ENCODE measurements around the gene PSKH1. TPM values are rescaled to one million over a fixed set of nuclear protein-coding genes. Genes with fewer than 3 reads are reported as not detected.

Gene PSKH1
- total and polyA plus RNA-seq, 3 donors from 2014 or later: 47.7 to 66.8 (median 50.5) TPM

DNA sequence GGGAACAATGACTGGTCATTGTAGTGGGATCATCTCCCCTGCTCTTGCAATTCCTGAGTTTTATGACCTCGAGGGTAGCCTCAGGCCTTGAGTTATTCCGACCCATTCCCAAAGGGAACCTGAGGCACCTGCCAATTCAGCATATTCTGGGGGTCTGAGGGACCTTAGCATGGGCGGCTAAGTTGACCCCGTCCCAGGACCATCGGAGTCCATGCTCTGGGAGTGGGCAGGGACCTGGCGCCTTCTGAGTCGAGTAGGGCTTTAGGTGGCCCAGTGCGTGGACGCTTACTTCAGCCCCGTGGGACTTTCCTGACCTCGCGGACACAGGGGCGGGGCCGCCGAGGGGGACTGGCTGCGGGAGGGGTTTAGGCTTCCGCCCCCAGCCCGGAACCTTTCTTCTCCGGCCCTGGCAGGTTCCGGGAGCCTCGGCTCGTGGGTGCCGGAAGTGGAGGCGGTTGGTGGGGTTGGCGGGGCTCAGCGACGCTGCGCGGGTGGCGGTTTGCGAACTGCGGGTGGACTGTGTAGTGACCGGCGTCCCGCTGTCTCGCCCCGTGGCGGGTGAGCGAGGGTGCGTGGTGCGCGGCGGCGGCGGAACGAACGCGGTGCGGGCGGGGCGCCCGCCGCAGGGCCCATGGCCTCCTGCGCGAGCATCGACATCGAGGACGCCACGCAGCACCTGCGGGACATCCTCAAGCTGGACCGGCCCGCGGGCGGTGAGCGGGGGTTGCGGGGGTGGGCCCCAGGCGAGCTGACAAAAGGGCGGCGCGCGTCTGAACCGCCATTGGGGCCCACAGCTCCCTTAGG is 20.2 kb upstream of the PSKH1 start, which contains the start of gene EDC4:
EDC4 (plus strand) TSS at position 422 of the 804 bp plus-strand sequence; CDS start at position 632, 210 bp downstream.
- Histone ChIP-seq H3K27ac (peak within 1 kb of the TSS; percentile 76 to 87), H3K9me3 (no peaks in the 10 kb centered on the region), H3K4me1 (peaks cover 21% of the 10 kb centered on the region), H3K27me3 (no peaks in the 10 kb centered on the region), H3K4me3 (peak within 1 kb of the TSS; percentile 79 to 98), H3K36me3 (ENCODE audit: low read depth, missing control alignments) (no peaks in the 10 kb centered on the region)
- DNase-seq: peak; percentile 81
- WGBS, 2 donors: 0 to 2% methylated on average over 1 to 55 of the region's 72 CpGs
- intact Hi-C loops (cut with DNase I; ENCODE audit: low total_unique reads): no loop called here
- TF ChIP-seq, protein P1, sequence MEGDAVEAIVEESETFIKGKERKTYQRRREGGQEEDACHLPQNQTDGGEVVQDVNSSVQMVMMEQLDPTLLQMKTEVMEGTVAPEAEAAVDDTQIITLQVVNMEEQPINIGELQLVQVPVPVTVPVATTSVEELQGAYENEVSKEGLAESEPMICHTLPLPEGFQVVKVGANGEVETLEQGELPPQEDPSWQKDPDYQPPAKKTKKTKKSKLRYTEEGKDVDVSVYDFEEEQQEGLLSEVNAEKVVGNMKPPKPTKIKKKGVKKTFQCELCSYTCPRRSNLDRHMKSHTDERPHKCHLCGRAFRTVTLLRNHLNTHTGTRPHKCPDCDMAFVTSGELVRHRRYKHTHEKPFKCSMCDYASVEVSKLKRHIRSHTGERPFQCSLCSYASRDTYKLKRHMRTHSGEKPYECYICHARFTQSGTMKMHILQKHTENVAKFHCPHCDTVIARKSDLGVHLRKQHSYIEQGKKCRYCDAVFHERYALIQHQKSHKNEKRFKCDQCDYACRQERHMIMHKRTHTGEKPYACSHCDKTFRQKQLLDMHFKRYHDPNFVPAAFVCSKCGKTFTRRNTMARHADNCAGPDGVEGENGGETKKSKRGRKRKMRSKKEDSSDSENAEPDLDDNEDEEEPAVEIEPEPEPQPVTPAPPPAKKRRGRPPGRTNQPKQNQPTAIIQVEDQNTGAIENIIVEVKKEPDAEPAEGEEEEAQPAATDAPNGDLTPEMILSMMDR (IDR thresholded peaks at IDR 0.05): no peak
- no peak for TF ChIP-seq POLR2A (IDR thresholded peaks at IDR 0.05)

- DNase-seq: no peak
- WGBS, 2 donors: 12 to 16% methylated on average over 16 to 23 of the region's 23 CpGs
Observed at GRCh38 chr16:67873435-67874370, 19.4 kb upstream of the PSKH1 start.

DNA sequence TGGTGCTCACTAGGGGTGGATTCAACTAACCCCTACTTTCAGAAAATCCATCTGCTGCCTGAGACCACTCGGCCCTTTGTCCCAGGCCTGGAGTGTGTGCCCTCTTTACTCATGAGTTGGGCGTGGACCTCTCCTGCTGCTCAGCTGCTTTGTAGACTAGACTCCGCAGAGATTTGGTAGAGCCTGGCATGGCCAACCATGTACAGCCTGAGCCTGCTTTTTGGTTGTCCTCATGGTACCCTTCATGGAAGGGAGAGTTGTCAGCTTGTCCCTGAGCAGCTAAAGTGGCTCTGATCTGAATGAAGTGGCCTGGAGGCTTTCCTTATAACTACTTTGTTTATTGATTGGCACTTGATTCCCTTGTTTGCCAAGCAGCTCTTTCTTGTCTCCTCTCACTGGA is 18.7 kb upstream of the PSKH1 start:
- H3K27ac ChIP-seq: no peak overlapping the region
- TF ChIP-seq, protein P1 (IDR thresholded peaks at IDR 0.05): no peak
- TF ChIP-seq POLR2A (IDR thresholded peaks at IDR 0.05): no peak
- intact Hi-C loops (cut with DNase I; ENCODE audit: low total_unique reads): no loop called here
- H3K4me3 ChIP-seq: no peak overlapping the region
- peaks cover 21% of the 10 kb centered on the region for H3K4me1 ChIP-seq
- no peaks in the 10 kb centered on the region for H3K36me3 ChIP-seq (ENCODE audit: low read depth, missing control alignments)
- no peak for DNase-seq
- H3K27me3 ChIP-seq: no peaks in the 10 kb centered on the region
- WGBS, 2 donors: 50 to 59% methylated on average over 2 to 3 of the region's 3 CpGs
- H3K9me3 ChIP-seq: no peaks in the 10 kb centered on the region

More at GRCh38 chr16:67873435-67874370, 19.4 kb upstream of the PSKH1 start:
- TF ChIP-seq, protein P1 (IDR thresholded peaks at IDR 0.05): no peak
- peaks cover 21% of the 10 kb centered on the region for H3K4me1 ChIP-seq
- no peaks in the 10 kb centered on the region for H3K9me3 ChIP-seq
- intact Hi-C loops (cut with DNase I; ENCODE audit: low total_unique reads): no loop called here
- H3K36me3 ChIP-seq (ENCODE audit: low read depth, missing control alignments): no peaks in the 10 kb centered on the region
- peak overlapping the region; percentile 79 to 98 for H3K4me3 ChIP-seq
- H3K27me3 ChIP-seq: no peaks in the 10 kb centered on the region
- H3K27ac ChIP-seq: peak overlapping the region; percentile 76 to 87

DNA sequence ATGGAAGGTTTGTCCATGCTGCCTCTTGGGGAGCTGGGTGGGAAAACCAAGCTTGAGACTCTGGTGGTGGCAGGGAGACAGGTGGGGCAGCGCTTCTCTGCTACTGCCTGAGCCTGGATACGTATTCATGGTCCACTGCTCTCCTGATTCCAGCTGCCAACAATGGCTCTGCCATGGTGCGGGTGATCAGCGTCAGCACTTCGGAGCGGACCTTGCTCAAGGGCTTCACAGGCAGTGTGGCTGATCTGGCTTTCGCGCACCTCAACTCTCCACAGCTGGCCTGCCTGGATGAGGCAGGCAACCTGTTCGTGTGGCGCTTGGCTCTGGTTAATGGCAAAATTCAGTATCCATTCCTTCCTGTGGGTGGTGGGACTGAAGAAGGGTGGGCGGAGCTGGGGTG is 16.0 kb upstream of the PSKH1 start:
- Histone ChIP-seq H3K4me1 (peaks cover 23% of the 10 kb centered on the region), H3K9me3 (no peaks in the 10 kb centered on the region), H3K27ac (no peak overlapping the region), H3K36me3 (ENCODE audit: low read depth, missing control alignments) (no peaks in the 10 kb centered on the region), H3K4me3 (no peak overlapping the region), H3K27me3 (no peaks in the 10 kb centered on the region)
- no peak for TF ChIP-seq POLR2A (IDR thresholded peaks at IDR 0.05)
- TF ChIP-seq, protein P1 (IDR thresholded peaks at IDR 0.05): no peak
- DNase-seq: no peak
- WGBS, 2 donors: 91 to 93% methylated on average over 7 to 11 of the region's 11 CpGs
- intact Hi-C loops (cut with DNase I; ENCODE audit: low total_unique reads): no loop called here

Measured in testis (tissue), 3 donors.